ENCODE data around the gene SH3GL3.

GRCh38 chr15:83445643-83446042, 1.5 kb upstream of the SH3GL3 start:
- TF ChIP-seq CTCF (IDR thresholded peaks at IDR 0.05) (no peak), POLR2A (IDR thresholded peaks at IDR 0.05) (no peak)
